Measurements from ENCODE around the gene GPRIN2. TPM values are rescaled to one million over a fixed set of nuclear protein-coding genes. Genes with fewer than 3 reads are reported as not detected.

Gene GPRIN2
- total RNA-seq, 1 experiment from 2014 or later = not detected

DNA sequence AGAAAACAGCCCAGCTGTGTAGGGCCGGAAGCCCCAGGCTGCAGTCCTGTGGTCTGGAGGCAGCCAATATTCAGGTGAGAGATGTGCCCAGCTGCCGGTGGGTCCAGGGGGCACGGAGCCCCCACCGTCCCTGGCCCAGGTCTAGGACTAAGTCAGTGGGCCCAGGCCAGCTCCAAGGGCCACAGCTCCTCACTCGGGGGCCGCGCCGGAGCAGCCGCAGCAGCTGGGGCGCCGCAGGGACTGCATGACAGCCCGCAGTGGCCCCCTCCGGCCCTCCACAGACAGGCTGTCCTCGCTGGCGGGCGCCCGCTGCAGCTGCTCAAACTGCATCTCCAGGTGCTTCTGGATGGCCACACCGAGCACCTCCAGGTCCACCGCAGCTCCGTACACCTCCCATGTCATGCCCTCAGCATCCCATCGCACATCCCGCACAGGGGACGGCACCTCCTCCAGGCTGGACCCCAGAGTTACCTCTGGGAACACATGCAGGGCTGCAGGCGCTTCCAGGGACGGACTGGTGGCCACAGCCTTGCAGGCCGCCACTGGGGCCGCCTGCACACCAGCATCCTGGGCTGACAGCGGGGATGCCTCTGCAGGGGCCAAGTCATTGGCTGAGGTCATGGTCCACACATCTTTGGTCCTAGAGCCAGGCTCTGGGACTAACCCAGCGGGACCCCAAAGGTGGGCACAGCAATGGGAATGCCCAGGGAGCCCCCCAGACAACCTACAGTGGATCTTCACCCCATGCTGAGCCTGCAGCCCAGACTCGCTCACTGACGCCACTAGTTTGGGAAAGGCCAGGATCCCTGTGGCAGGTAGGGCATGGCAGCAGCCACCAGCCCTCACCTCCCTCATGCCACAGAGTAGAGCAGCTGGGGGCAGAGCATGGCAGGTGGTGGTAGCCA is 7.0 kb downstream of the GPRIN2 start:
- DNase-seq (ENCODE audit: low spot score) = no peak

DNA sequence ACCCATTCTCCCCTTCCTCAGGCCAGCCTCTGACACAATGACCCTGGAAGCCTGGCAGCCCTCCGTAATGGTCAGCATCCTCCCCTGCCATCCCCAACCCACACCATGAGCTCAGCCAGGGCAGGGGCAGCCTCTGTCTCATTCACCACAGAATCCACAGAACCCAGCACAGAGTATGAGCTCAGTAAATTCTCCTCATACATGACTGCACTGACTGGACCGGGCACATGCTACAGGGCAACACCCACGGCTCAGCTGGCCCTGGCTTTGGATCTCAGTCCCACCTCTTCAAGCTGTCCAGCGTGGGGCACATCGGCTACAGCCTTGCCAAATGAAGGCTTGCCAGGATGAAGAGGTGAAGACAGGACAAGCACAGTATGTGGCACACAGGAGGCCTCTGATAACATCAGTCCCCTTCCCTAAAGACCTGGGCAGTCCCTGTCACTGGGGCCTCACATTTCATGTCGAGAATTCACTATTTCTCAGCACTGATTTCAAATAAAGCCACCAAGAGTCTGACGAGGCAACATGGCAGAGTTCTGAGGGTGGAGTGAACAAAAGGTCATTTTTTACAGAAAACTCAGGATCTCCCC is 7.9 kb downstream of the GPRIN2 start:
- DNase-seq (ENCODE audit: low spot score) = no peak

DNA sequence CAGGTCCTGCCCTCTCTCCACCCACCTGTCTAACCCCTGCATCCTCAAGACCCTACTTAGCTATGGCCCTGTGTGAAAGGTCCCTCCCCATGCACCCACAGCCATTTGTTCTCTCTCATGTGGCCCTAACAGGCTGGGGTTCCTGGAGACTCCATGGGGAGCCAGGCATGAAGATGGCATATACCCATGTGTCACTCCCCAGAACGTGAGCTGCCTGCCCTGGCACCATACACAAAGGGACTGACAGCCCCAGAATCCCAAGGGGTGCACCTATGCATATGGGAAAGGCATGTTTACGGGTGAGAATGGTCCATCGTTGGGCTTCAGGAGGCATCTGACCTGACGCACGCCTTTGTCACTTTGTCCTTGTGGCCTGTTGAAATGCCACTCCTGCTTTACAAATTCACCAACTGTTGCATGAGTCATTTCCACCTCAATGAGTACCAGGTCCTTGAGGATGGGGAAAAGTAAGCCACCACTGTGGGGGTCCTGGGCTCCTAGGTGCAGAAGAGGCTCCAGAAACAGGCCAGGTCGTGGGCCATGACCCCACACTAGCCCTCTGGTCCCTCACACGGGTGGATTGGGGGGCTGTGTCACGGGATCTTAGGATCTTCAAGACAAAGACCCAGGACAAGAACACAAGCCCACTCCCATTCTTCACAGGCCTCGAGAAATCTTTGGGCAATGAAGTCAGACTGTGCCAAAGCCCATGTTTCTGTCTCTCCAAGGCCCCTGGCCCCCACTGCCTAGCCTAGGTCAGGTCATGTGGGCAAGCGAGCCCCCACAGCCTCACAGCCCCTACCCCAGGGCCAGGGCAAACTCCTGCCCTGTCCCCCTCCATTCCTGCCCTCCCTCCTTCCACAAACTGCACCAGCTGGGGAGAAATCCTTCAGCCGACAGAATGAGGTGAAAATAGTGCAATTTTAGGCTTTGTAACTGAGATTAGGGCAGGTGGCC is 8.6 kb downstream of the GPRIN2 start:
- DNase-seq (ENCODE audit: low spot score) = no peak

DNA sequence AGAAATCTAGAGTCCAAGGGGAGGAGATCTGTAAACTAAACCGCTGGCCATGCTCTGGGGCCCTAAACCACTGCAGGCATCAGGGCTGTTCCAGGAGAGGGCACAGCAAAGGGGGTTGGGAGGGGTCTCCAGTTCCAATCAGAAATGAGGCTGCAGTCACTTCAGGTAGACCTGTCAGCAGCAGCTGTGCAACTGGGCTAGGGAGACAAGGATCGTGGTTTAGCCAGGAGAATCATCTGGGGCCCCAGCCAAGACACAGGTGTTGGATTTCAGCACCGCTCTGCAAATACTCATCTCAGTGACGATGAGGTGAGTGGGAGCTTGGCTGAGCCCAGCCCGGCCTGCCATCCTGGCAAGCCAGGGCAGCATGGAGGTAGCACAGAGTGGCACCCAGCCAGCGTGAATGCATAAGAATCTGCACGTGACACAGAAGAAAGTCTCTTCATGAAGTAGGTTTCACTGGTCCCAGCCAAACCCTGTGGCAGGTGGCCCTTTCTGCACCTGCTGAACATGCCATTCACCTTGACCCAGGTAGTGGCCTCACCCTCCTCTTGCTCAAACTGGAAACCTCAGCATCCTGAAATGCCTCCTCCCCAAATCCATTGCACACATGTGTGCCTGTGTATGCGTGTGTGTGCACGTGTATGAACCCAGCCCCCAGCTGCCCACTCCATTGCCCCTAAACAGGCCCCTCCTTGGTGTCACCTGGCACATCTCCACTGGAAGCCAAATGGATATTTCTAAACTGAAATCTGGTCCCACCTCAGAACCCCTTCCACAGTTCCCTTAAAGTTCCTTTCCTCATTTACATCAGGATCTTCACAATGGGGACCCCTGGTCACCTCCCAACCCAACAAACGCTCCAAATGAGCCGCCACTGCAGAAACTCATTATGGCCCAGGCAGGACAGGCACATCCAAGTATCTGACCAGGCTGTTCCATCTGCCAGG is 9.6 kb downstream of the GPRIN2 start:
- no peak for DNase-seq (ENCODE audit: low spot score)

DNA sequence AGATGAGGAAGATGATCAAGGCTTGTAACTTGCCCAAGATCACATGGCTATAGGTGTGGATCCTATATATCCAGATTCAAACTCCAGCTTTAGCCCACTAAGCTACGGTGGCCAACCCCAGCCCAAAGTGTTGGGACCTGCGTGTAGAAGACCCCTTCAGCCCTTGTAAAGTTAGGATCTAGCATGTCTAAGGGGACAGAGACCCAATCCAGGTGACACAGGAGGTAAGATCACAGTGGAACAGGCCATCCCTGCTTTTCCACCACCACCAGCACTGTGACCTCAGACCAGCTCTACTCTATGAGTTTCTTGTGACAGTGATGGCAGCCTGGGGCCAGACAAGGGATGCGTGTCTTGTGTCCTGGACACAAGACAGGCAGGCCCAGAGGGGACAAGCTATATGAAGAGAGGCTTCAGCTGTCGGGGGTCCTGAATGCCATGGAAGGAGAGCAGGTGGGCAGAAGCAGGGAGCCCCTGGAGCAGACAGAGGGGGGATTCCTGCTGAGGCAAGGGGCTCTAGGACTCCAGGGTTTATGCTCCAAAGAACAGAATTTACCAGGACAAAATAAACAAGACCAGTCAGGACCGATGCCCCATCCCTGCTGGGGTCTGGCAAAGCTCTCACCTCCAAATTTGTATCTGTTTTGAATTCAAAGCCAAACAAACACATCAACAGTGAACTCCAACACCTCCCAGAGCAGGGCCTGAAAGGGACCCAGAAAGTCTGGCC is 10.4 kb downstream of the GPRIN2 start:
- DNase-seq (ENCODE audit: low spot score) = no peak

DNA sequence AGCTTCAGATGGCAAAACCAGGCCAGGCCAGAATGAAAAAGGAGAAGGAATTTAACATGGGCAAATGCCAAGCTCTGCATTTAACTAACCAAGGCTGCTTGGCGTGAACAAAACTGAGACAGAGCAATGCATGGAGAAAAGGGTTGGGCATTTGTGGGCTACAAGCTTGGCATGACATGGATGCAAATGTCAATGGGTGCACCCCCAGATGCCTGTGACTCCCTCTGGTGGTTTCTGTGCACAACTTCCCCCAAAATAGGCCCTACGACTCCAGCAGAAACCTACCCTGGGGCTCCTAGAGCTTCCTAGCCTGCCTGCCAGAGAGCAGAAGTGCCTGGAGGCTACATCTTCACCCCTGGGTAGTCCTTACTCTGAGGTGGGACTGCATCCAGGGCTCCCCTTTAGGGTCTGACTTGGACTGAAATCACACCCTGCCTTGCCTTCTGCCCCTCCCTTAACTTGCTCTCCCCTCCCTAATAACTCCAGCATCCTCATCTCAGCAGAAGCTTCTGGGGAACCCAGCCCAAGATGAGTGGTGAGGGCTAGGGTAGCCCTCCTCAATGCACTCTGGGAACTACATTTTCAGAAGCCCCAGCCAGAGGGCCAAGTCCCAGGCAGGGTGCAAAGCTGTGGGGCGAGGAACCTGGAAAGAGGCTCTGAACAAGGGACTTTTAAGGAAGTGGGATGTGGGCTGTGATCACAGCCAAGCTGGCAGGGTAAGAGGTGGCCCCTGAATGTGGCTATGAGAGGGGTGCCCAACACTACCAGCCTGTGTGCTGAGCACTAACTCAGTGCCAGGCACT is 11.3 kb downstream of the GPRIN2 start:
- peak; percentile 30 for DNase-seq (ENCODE audit: low spot score)

DNA sequence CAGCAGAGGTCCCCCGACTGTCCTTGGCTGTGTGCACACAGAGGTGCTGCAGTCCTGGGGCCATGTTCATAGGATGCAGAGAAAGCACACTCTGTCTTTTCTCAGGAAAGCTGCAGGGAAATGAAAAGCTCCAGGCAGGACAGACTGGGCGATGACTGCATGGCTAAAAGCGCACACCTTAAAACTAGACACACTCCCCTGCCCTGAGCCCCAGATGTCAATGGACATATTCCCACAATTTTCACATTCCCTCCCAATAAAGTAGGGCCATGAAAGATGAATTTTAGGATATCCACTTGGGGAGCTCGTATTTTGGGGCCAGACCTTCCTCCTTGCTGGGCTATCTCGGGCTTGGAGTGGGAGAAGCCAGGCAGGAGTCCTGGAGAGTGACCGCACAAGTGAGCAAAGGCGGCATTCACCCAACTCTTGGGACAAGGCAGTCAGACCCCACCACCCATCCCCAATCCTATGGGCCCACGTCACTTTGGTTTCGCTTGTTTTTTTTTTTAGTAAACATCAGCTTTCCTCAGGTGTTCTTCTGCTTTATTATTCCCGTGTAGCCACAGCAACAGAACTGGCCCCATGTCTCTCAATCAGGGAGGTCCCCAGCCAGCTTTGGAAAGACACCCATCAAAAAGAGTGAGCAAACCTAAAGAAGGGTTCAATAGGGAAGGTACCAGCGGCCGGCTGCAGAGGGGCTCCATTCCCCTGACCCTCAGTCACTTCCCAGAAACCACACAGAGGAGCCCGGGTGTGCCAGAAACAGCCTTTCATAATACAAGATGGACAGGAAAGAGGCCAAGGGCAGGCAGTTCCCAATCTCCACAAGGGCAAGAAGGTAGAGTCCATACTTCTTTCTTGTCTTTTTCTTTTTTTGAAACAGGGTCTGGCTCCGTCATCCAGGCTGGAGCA is 12.7 kb downstream of the GPRIN2 start:
- DNase-seq (ENCODE audit: low spot score) = no peak

DNA sequence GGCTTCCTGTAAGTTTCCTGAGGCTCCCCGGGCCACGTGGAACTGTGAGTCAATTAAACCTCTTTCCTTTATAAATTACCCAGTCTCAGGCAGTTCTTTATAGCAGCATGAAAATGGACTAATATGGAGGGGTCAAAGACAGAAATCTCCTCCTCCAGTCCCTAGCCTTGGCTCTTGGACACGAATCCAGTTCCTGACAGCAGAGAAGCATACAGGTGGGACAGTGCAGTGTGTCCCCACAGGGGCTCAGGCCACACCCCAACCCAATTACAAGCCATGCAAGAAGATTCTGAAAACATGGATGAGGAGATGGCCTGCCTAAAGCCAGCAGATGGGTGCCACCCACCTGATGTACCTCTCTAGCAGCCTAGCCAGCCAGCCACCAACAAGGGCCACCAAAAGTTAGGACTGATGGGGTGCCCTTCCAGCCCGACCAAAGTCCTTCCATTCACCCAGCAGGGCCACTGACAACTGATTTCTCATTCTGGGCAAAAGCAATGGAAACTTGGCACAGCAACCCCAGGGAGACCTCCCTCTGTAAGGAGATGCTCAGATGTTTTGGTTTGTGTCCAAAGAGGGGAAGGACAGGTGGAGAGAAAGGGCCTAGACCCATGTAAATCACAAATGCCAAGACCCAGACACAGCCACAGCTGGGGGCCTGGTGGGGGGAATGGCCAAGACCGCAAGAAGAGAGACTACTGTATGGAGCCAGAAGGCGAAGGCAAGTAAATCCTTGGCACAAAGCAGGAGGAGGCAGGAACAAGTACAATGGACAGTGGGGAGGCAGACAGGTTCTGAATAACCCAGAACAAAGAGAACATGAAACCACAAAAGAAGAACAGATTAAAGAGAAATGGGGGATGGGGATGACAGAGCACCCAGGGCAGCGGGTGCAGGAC is 13.6 kb downstream of the GPRIN2 start:
- DNase-seq (ENCODE audit: low spot score) = no peak

DNA sequence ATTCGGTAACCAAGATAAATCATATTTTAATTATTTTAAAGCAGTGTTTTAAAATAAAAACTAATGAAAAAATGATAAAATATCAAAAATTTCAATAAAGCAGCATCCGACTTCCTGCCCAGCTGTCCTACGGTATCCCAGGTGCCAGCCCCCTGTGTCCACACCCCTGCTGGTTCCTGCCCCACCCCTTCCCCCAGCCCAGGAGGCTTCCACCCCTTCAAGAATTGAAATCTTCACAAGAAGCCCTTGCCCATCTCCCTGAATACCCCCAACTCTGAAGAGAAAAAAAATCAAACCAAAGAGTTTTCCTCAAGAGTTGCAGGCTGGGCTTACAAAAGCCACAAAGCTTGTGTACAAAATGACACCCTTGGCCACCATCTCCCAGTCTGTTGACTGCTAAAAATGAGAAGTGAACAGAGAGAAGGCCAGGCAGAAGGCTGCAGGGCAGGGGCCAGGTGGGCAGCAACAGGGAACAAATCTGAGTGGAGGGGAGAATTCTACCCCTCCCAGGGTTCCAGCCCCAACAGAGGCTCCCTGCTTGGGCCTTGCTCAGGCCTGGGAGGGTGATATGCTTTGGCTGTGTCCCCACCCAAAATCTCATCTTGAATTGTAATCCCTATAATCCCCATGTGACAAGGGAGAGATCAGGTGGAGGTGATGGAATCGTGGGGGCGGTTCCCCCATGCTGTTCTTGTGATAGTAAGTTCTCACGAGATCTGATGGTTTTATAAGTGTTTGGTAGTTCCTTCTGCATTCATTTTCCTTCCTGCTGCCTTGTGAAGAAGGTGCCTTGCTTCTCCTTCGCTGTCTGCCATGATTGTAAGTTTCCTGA is 14.5 kb downstream of the GPRIN2 start:
- no peak for DNase-seq (ENCODE audit: low spot score)

DNA sequence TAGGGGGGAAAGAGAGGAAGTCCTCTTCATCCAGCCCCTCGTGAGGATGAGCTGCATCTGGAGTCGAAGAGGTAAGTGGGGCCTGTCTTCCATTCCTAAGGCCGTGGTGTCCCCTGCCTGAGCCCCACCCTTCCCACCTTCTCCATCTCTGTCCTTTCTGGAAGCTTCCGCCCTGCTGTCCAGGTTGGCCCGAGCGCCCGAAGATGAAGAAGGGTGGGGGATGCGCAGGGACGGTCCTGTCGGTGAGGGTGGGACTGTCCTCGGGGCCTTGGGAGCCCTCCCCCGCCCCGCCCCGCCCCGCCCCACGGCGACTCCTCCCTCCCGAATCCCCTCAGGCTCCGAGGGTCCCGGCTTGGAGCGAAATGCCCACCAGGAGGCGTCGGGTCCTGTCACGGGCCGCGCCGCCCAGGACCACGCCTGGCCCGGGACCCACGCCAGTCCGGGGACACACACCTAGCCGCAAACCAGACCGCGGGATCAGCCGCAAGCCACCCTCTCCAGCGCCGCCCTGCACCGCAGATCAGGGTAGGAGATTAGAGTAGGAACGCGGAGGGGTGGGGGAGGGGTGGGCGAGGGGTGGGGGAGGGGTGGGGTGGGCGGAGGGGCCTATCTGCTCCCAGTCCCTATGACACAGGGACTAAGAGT is 15.3 kb downstream of the GPRIN2 start:
- DNase-seq (ENCODE audit: low spot score) = no peak

DNA sequence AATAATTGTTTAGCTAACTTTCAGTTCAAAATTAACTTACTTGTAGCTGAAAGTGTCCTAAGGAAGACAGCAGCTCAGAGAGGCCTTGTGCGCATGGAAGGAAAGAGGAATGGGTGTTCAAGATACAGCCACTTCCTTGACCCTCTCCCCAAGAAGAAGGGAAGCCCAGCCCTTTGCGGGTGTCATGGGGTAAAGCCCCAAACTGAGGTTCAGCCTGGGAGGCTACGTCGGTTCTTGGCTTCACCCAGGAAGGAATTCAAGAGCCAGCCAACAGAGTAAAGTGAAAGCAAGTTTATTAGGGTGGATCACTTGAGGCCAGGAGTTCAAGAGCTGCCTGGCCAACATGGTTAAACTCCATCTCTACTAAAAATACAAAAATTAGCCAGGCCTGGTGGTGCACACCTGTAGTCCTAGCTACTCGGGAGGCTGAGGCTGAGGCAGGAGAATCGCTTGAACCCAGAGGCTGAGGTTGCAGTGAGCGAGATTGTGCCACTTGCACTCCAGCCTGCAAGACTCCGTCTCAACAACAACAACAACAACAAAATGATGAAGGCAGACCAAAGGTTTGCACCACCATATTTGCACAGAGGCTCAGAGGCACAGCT is 15.9 kb downstream of the GPRIN2 start:
- no peak for DNase-seq (ENCODE audit: low spot score)

DNA sequence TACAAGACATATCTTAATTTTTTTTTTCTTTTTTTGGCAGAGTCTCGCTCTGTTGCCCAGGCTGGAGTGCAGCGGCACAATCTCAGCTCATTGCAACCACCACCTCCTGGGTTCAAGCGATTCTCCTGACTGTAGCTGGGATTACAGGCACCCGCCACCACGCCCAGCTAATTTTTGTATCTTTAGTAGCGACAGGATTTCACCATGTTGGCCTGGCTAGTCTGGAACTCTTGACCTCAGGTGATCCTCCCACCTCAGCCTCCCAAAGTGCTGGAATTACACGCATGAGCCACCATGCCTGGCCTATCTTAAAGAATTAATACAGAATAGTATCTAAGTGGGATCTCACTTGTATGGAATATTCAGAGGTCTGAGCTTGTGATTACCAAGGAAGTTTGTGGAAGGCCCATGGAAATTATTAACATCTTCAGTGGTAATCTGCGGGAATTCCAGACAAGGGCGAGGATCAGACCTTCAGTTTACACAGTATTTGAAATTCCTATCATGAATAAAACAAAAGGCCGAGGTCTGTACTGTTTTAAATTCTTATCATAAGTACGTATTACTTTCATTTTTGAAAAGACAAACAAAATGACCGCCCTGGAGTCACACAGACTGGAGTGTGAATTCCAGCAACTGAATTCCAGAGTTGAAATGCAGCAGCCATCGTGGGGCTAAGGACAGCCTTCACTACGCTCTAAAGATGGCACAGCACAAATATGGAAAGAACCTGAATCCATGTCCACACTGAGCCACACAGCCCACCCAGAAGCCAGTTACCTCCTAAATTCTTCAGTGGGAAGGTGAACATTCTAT is 16.7 kb downstream of the GPRIN2 start:
- peak; percentile 46 for DNase-seq (ENCODE audit: low spot score)

DNA sequence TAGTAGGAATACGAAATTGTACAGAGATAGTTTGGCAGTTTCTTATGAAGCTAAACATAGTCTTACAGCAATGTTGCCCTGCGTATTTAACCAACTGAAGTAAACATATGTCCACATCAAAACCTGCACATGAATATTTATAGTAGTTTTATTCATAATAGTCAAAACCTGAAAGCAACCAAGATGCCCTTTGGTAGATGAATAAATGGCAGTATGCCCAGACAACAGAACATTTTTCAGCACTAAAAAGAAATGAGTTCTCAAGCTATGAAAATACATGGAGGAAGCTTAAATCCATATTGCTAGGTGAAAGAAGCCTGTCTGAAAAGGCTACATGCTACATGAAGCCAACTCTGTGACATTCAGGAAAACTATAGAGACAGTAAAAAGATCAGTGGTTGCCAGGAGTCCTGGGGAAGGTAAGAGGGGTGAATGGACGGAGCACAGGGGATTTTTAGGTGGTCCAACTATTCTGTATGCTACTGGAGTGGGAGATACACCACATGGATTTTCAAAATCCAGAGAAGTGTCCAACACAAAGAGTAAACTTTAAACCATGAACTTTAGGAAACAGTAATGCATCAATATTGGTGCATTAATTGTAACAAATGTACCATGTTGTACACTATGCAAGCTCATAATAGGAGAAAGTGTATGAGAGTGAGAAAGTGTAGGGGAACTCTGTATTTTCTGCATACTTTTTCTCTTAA is 17.6 kb downstream of the GPRIN2 start:
- DNase-seq (ENCODE audit: low spot score) = no peak

DNA sequence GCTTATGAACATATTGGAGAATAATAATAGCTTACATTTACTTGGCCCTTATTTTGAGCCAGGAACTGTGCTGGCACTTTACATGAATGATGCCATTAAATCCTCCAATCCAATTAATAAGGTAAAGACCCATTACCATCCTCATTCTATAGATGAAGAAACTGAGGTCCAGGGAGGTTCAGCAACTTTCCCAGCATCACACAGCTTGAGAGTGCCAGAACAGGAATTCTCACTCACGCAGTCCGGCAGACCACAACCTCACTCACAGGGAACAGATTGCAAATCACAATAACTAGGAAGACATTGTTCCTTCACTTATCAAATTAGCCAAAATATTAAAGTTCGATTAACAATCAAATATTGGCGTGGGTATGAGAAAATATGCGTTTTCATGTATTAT is 18.3 kb downstream of the GPRIN2 start:
- DNase-seq (ENCODE audit: low spot score) = no peak
